GM19238 (cell line): Measurements from ENCODE around the gene GPR151.
A peak's percentile ranks its signal among the peaks of the same experiment; 100 is the strongest.
"Not testable (repeated sequence)": the region's sequence is repeated elsewhere in the genome, so short reads cannot be mapped to it uniquely, and the experiment has no call there.

ENCODE experiments used
- DNase-seq: peaks from one replicate; pipeline ENCODE4 v3.0.0; 2011; ENCODE audit warnings: low spot score; ENCODE audit not compliant: insufficient read length

The GPR151 gene

GRCh38 chr5:146516151-146516475 lies at the start of gene GPR151:
GPR151 (minus strand) TSS chr5:146516190; CDS start chr5:146516113, 77 bp downstream.
- DNase-seq = no peak

- DNase-seq = no peak
Measured at GRCh38 chr5:146564007-146564762, 48.2 kb upstream of the GPR151 start.

- no peak for DNase-seq
Measured at GRCh38 chr5:146562461-146562860, 46.5 kb upstream of the GPR151 start.

- no peak for DNase-seq
Measured at GRCh38 chr5:146561711-146562110, 45.7 kb upstream of the GPR151 start.

GRCh38 chr5:146560205-146560812 lies 44.3 kb upstream of the GPR151 start:
- DNase-seq = no peak

GRCh38 chr5:146556884-146557283 lies 40.9 kb upstream of the GPR151 start:
- DNase-seq = not testable (repeated sequence)

- DNase-seq = no peak
Measured at GRCh38 chr5:146553446-146553845, 37.5 kb upstream of the GPR151 start.

GRCh38 chr5:146549615-146550014 lies 33.6 kb upstream of the GPR151 start:
- no peak for DNase-seq

GRCh38 chr5:146548781-146549449 lies 32.9 kb upstream of the GPR151 start:
- no peak for DNase-seq

GRCh38 chr5:146544232-146544631 lies 28.2 kb upstream of the GPR151 start:
- DNase-seq = no peak

GRCh38 chr5:146541958-146542849 lies 26.2 kb upstream of the GPR151 start:
- DNase-seq = peak; percentile 51

GRCh38 chr5:146540414-146540813 lies 24.4 kb upstream of the GPR151 start:
- no peak for DNase-seq

- DNase-seq = no peak
Measured at GRCh38 chr5:146539973-146540372, 24.0 kb upstream of the GPR151 start.

- DNase-seq = no peak
Measured at GRCh38 chr5:146538432-146538831, 22.4 kb upstream of the GPR151 start.

- no peak for DNase-seq
Measured at GRCh38 chr5:146533882-146534281, 17.9 kb upstream of the GPR151 start.

- peak; percentile 43 for DNase-seq
Measured at GRCh38 chr5:146533260-146533857, 17.4 kb upstream of the GPR151 start.

- DNase-seq = no peak
Measured at GRCh38 chr5:146529984-146530383, 14.0 kb upstream of the GPR151 start.

- no peak for DNase-seq
Measured at GRCh38 chr5:146528236-146528635, 12.2 kb upstream of the GPR151 start.

- DNase-seq = no peak
Measured at GRCh38 chr5:146527785-146528184, 11.8 kb upstream of the GPR151 start.

- no peak for DNase-seq
Measured at GRCh38 chr5:146523698-146524097, 7.7 kb upstream of the GPR151 start.

- DNase-seq = no peak
Measured at GRCh38 chr5:146521403-146522106, 5.6 kb upstream of the GPR151 start.
